ENCODE measurements around the gene VCX. TPM values are rescaled to one million over a fixed set of nuclear protein-coding genes. Genes with fewer than 3 reads are reported as not detected.
"Not testable (repeated sequence)": the region's sequence is repeated elsewhere in the genome, so short reads cannot be mapped to it uniquely, and the experiment has no call there.

The VCX gene
- total RNA-seq: not detected

DNA sequence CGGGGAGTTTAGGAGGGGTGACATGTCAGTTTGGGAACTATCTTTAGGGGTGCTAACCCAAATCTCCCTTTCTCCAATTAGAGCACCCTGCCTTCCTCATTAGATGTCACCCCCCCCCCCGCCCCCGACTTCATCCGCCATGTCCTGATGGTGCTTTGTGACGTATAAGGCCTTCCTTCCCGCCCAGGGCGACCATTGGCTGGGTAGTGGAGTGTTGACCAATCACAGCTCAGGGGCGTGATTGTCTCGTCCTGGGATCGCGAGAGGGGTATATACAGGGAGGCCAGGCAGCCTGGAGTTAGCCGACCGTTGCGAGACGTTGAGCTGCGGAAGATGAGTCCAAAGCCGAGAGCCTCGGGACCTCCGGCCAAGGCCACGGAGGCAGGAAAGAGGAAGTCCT is at the start of gene VCX:
Gene VCX (plus strand): TSS at position 301 of the 400 bp plus-strand sequence. CDS start 33 bp downstream, at position 334.
- H3K4me1 Mint-ChIP-seq; H3K27me3 Mint-ChIP-seq; H3K9me3 Mint-ChIP-seq; H3K36me3 Mint-ChIP-seq (ENCODE audit: low read depth); CTCF ChIA-PET; H3K27ac Mint-ChIP-seq; DNase-seq; H3K4me3 Mint-ChIP-seq; POLR2A ChIA-PET: not testable (repeated sequence)

- ChIA-PET CTCF (no interaction called here), POLR2A (no interaction called here)
- Mint-ChIP-seq H3K27ac (no peak overlapping the region), H3K9me3 (no peaks in the 10 kb centered on the region), H3K4me3 (no peak overlapping the region), H3K27me3 (no peaks in the 10 kb centered on the region), H3K4me1 (no peaks in the 10 kb centered on the region), H3K36me3 (ENCODE audit: low read depth) (no peaks in the 10 kb centered on the region)
- DNase-seq: no peak
These were observed 44.6 kb upstream of the VCX start for GRCh38 chrX:7798327-7798726.

- no peaks in the 10 kb centered on the region for H3K36me3 Mint-ChIP-seq (ENCODE audit: low read depth)
- ChIA-PET CTCF (no interaction called here), POLR2A (no interaction called here)
- no peak overlapping the region for H3K27ac Mint-ChIP-seq
- H3K9me3 Mint-ChIP-seq: no peaks in the 10 kb centered on the region
- H3K27me3 Mint-ChIP-seq: no peaks in the 10 kb centered on the region
- DNase-seq: no peak
- no peak overlapping the region for H3K4me3 Mint-ChIP-seq
- H3K4me1 Mint-ChIP-seq: no peaks in the 10 kb centered on the region
These were observed 41.3 kb upstream of the VCX start for GRCh38 chrX:7801711-7802110.

DNA sequence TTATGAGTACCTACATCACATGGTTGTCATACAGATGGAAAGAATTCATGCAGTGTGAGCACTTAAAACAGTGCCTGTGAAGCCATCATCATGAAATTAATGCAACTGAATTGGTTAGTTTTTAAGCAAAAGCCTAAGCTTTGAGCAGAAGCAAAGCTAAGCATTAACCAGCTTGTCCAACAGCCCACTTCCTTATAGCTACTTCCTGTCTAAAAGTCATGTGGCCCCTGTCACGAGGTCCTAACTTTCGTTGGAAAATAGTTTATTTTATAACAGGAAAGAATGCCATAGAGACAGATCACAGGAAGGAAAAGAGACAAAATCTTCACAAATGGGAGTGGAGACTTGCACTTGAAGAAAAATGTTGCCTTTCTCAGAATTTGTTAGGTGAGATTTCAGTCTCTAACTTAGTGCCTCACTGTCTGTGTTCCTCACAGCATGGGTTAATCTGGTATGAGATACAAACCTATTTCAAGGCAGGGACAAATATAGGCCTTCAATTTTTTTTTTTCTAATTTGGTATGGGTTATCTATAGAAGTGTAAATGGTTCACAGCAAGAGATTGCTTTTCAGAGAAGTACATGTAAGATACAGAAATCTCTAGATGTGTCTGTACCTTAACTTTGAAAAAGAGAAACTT is 27.7 kb upstream of the VCX start:
- ChIA-PET CTCF (no interaction called here), POLR2A (no interaction called here)
- Mint-ChIP-seq H3K36me3 (ENCODE audit: low read depth) (no peaks in the 10 kb centered on the region), H3K27ac (no peak overlapping the region), H3K9me3 (no peaks in the 10 kb centered on the region), H3K4me1 (no peaks in the 10 kb centered on the region), H3K4me3 (no peak overlapping the region), H3K27me3 (no peaks in the 10 kb centered on the region)
- no peak for DNase-seq

- CTCF ChIA-PET: no interaction called here
- Mint-ChIP-seq H3K27me3 (no peaks in the 10 kb centered on the region), H3K27ac (no peak overlapping the region), H3K4me3 (no peak overlapping the region), H3K9me3 (no peaks in the 10 kb centered on the region), H3K4me1 (no peaks in the 10 kb centered on the region), H3K36me3 (ENCODE audit: low read depth) (no peaks in the 10 kb centered on the region)
- DNase-seq: no peak
- POLR2A ChIA-PET: no interaction called here
These were observed 14.4 kb upstream of the VCX start for GRCh38 chrX:7828594-7828993.

GRCh38 chrX:7841084-7841805 is 1.7 kb upstream of the VCX start:
- POLR2A ChIA-PET: no interaction called here
- H3K27ac Mint-ChIP-seq: no peak overlapping the region
- H3K4me1 Mint-ChIP-seq: no peaks in the 10 kb centered on the region
- H3K9me3 Mint-ChIP-seq: no peaks in the 10 kb centered on the region
- no peak overlapping the region for H3K4me3 Mint-ChIP-seq
- CTCF ChIA-PET: no interaction called here
- H3K27me3 Mint-ChIP-seq: no peaks in the 10 kb centered on the region
- no peak for DNase-seq
- no peaks in the 10 kb centered on the region for H3K36me3 Mint-ChIP-seq (ENCODE audit: low read depth)

GRCh38 chrX:7852166-7852565 is 9.2 kb downstream of the VCX start:
- H3K27ac Mint-ChIP-seq: no peak overlapping the region
- POLR2A ChIA-PET: no interaction called here
- CTCF ChIA-PET: no interaction called here
- H3K9me3 Mint-ChIP-seq: no peaks in the 10 kb centered on the region
- DNase-seq: no peak
- H3K36me3 Mint-ChIP-seq (ENCODE audit: low read depth): no peaks in the 10 kb centered on the region
- H3K4me3 Mint-ChIP-seq: no peak overlapping the region
- no peaks in the 10 kb centered on the region for H3K27me3 Mint-ChIP-seq
- H3K4me1 Mint-ChIP-seq: no peaks in the 10 kb centered on the region

GRCh38 chrX:7872042-7872441 is 29.1 kb downstream of the VCX start:
- CTCF ChIA-PET: no interaction called here
- Mint-ChIP-seq H3K27me3 (no peaks in the 10 kb centered on the region), H3K36me3 (ENCODE audit: low read depth) (no peaks in the 10 kb centered on the region), H3K4me1 (no peaks in the 10 kb centered on the region), H3K27ac (no peak overlapping the region), H3K4me3 (no peak overlapping the region), H3K9me3 (no peaks in the 10 kb centered on the region)
- POLR2A ChIA-PET: no interaction called here
- no peak for DNase-seq

GRCh38 chrX:7876957-7877356 is 34.0 kb downstream of the VCX start:
- ChIA-PET POLR2A (no interaction called here), CTCF (no interaction called here)
- Mint-ChIP-seq H3K36me3 (ENCODE audit: low read depth) (no peaks in the 10 kb centered on the region), H3K27me3 (no peaks in the 10 kb centered on the region), H3K4me3 (no peak overlapping the region), H3K9me3 (no peaks in the 10 kb centered on the region), H3K4me1 (no peaks in the 10 kb centered on the region), H3K27ac (no peak overlapping the region)
- DNase-seq: no peak

GRCh38 chrX:7889135-7889534 is 46.2 kb downstream of the VCX start:
- H3K4me3 Mint-ChIP-seq: no peak overlapping the region
- no peaks in the 10 kb centered on the region for H3K27me3 Mint-ChIP-seq
- ChIA-PET CTCF (no interaction called here), POLR2A (no interaction called here)
- no peak overlapping the region for H3K27ac Mint-ChIP-seq
- no peak for DNase-seq
- H3K36me3 Mint-ChIP-seq (ENCODE audit: low read depth): no peaks in the 10 kb centered on the region
- no peaks in the 10 kb centered on the region for H3K9me3 Mint-ChIP-seq
- no peaks in the 10 kb centered on the region for H3K4me1 Mint-ChIP-seq

GRCh38 chrX:7889680-7890079 is 46.7 kb downstream of the VCX start:
- H3K4me1 Mint-ChIP-seq: no peaks in the 10 kb centered on the region
- no peaks in the 10 kb centered on the region for H3K27me3 Mint-ChIP-seq
- no peak overlapping the region for H3K27ac Mint-ChIP-seq
- no peaks in the 10 kb centered on the region for H3K36me3 Mint-ChIP-seq (ENCODE audit: low read depth)
- ChIA-PET CTCF (no interaction called here), POLR2A (no interaction called here)
- H3K9me3 Mint-ChIP-seq: no peaks in the 10 kb centered on the region
- no peak overlapping the region for H3K4me3 Mint-ChIP-seq
- DNase-seq: no peak

GRCh38 chrX:7891928-7892327 is 49.0 kb downstream of the VCX start:
- no peaks in the 10 kb centered on the region for H3K27me3 Mint-ChIP-seq
- H3K4me3 Mint-ChIP-seq: no peak overlapping the region
- H3K36me3 Mint-ChIP-seq (ENCODE audit: low read depth): no peaks in the 10 kb centered on the region
- POLR2A ChIA-PET: no interaction called here
- CTCF ChIA-PET: no interaction called here
- no peaks in the 10 kb centered on the region for H3K9me3 Mint-ChIP-seq
- no peak for DNase-seq
- H3K4me1 Mint-ChIP-seq: no peaks in the 10 kb centered on the region
- no peak overlapping the region for H3K27ac Mint-ChIP-seq
